Astrocyte (in vitro differentiated cells and primary cell): ENCODE data around the gene PTPRT. TPM values are rescaled to one million over a fixed set of nuclear protein-coding genes. Genes with fewer than 3 reads are reported as not detected.

Experiments
- DNase-seq: peaks from one replicate; pipeline ENCODE4 v3.0.0-alpha.2; 2010; ENCODE audit warnings: low read depth
- FAIRE-seq: peaks from 2 replicates; lab custom pipeline; 2011; peaks lifted over from hg19 to GRCh38; lab: Jason Lieb, UNC
- H2AFZ ChIP-seq: 2 replicates; pipeline ENCODE4 v1.6.0; 2012; ENCODE audit warnings: low read depth, low read length, inconsistent platforms
- H3K27ac ChIP-seq: 2 replicates; pipeline ENCODE4 v1.5.1; 2011; ENCODE audit warnings: low read depth, low read length, inconsistent platforms
- H3K27me3 ChIP-seq: 2 replicates; pipeline ENCODE4 v1.6.0; 2011; ENCODE audit warnings: low read length, inconsistent platforms; ENCODE audit not compliant: insufficient read depth
- H3K36me3 ChIP-seq: 2 replicates; pipeline ENCODE4 v1.5.1; 2011; ENCODE audit warnings: low read length, inconsistent platforms; ENCODE audit not compliant: insufficient read depth
- H3K4me1 ChIP-seq: 2 replicates; pipeline ENCODE4 v1.5.1; 2011; ENCODE audit warnings: low read length, inconsistent platforms; ENCODE audit not compliant: insufficient read depth
- H3K4me2 ChIP-seq: 2 replicates; pipeline ENCODE4 v1.6.0; 2012; ENCODE audit warnings: low read length, inconsistent platforms
- H3K4me3 ChIP-seq: 2 replicates; pipeline ENCODE4 v1.5.1; 2011; ENCODE audit warnings: low read depth, mild to moderate bottlenecking, low read length, inconsistent platforms; ENCODE audit not compliant: insufficient read depth
- H3K79me2 ChIP-seq: 2 replicates; pipeline ENCODE4 v1.6.0; 2012; ENCODE audit warnings: mild to moderate bottlenecking, low read length, inconsistent platforms; ENCODE audit not compliant: insufficient read depth
- H3K9ac ChIP-seq: 2 replicates; pipeline ENCODE4 v1.6.0; 2012; ENCODE audit warnings: mild to moderate bottlenecking, low read length, inconsistent platforms
- H3K9me3 ChIP-seq: 2 replicates; pipeline ENCODE4 v1.5.1; 2012; ENCODE audit warnings: low read depth, mild to moderate bottlenecking, low read length, inconsistent platforms; ENCODE audit not compliant: insufficient read depth
- H4K20me1 ChIP-seq: 2 replicates; pipeline ENCODE4 v1.6.0; 2012; ENCODE audit warnings: low read length, inconsistent platforms; ENCODE audit not compliant: insufficient read depth
- H3K27ac Mint-ChIP-seq: one replicate; pipeline ENCODE4 v1.8.0; 2021; ENCODE audit warnings: mild to moderate bottlenecking, mixed read lengths; ENCODE audit not compliant: unreplicated experiment
- H3K27me3 Mint-ChIP-seq: one replicate; pipeline ENCODE4 v1.8.0; 2021; ENCODE audit warnings: low read depth, mixed read lengths; ENCODE audit not compliant: unreplicated experiment
- H3K36me3 Mint-ChIP-seq: one replicate; pipeline ENCODE4 v1.8.0; 2021; ENCODE audit warnings: low read depth, mixed read lengths; ENCODE audit not compliant: unreplicated experiment
- H3K4me1 Mint-ChIP-seq: one replicate; pipeline ENCODE4 v1.8.0; 2021; ENCODE audit warnings: low read depth, mixed read lengths; ENCODE audit not compliant: unreplicated experiment
- H3K4me3 Mint-ChIP-seq: one replicate; pipeline ENCODE4 v1.8.0; 2021; ENCODE audit warnings: mild to moderate bottlenecking, moderate library complexity, mixed read lengths; ENCODE audit not compliant: unreplicated experiment
- H3K9me3 Mint-ChIP-seq: one replicate; pipeline ENCODE4 v1.8.0; 2021; ENCODE audit warnings: mild to moderate bottlenecking, mixed read lengths; ENCODE audit not compliant: unreplicated experiment
- EZH2 ChIP-seq: IDR thresholded peaks from 2 replicates; pipeline ENCODE4 v1.6.1; 2012; ENCODE audit warnings: mild to moderate bottlenecking, low read length, inconsistent platforms; ENCODE audit not compliant: insufficient read depth
- total RNA-seq: library from RNA; stranded (reverse); gene quantifications from 2 replicates; pipeline ENCODE4 v1.2.1, GENCODE V29; 2021
- TF ChIP-seq, protein P1 (sequence below): IDR thresholded peaks from 2 replicates; pipeline ENCODE4 v1.5.1; 2011; ENCODE audit warnings: low read depth, mild to moderate bottlenecking, inconsistent platforms, low read length, moderate library complexity; ENCODE audit not compliant: insufficient read depth

PTPRT gene
- total RNA-seq, 1 donor from 2014 or later: 0.25 TPM

DNA sequence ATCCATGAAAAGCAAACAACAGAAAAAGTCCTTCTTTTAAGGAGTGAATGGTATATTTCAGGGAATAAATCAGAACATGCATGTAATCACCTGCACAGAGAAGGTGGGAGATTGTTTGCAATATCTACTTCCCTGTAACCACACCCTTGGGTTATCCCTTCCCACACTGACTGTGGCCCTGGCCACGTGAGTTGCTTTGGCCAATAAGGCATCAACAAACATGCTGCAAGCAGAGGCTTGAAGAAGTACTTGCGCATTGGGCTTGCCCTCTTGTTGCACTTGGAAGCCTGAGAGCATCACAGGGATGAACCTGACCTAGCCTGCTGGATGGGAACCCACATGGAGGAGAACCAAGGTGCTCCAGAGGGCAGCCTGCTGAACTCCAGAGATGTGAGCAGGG is 208.5 kb downstream of the PTPRT start:
- TF ChIP-seq, protein P1, sequence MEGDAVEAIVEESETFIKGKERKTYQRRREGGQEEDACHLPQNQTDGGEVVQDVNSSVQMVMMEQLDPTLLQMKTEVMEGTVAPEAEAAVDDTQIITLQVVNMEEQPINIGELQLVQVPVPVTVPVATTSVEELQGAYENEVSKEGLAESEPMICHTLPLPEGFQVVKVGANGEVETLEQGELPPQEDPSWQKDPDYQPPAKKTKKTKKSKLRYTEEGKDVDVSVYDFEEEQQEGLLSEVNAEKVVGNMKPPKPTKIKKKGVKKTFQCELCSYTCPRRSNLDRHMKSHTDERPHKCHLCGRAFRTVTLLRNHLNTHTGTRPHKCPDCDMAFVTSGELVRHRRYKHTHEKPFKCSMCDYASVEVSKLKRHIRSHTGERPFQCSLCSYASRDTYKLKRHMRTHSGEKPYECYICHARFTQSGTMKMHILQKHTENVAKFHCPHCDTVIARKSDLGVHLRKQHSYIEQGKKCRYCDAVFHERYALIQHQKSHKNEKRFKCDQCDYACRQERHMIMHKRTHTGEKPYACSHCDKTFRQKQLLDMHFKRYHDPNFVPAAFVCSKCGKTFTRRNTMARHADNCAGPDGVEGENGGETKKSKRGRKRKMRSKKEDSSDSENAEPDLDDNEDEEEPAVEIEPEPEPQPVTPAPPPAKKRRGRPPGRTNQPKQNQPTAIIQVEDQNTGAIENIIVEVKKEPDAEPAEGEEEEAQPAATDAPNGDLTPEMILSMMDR: no peak
- no peak for TF ChIP-seq EZH2
- no peaks in the 10 kb centered on the region for H3K27me3 Mint-ChIP-seq
- H3K9me3 Mint-ChIP-seq: peaks cover 17% of the 10 kb centered on the region
- no peaks in the 10 kb centered on the region for H3K27me3 ChIP-seq
- no peak for FAIRE-seq
- DNase-seq: no peak
- H3K4me3 ChIP-seq: no peak overlapping the region
- H4K20me1 ChIP-seq: no peaks in the 10 kb centered on the region
- no peaks in the 10 kb centered on the region for H3K36me3 ChIP-seq
- H2AFZ ChIP-seq: no peak overlapping the region
- no peak overlapping the region for H3K9ac ChIP-seq
- H3K4me3 Mint-ChIP-seq: no peak overlapping the region
- peaks cover 8% of the 10 kb centered on the region for H3K9me3 ChIP-seq
- no peaks in the 10 kb centered on the region for H3K4me1 Mint-ChIP-seq
- H3K27ac ChIP-seq: no peak overlapping the region
- no peak overlapping the region for H3K27ac Mint-ChIP-seq
- H3K4me2 ChIP-seq: no peak overlapping the region
- no peaks in the 10 kb centered on the region for H3K36me3 Mint-ChIP-seq
- no peaks in the 10 kb centered on the region for H3K4me1 ChIP-seq
- H3K79me2 ChIP-seq: no peaks in the 10 kb centered on the region

DNA sequence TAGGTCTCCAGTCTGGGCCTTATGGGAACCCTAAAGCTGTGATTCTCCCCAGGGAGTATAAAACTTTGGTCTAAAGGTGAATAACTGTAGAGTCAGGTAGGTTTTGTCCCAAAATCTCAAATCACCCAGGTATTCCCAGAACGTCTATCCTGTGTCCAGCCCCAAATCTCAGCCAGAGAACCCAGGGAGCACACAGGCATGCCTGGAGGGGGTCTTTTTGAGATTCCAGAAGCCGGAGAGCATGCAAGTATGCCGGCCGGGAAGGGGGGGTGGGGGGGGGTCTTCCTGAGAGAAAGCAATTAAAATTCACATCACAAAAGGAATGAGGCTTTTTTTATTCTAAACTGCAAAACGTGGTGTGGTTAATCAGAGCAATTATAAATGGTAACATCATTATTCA is 210.0 kb downstream of the PTPRT start:
- peaks cover 11% of the 10 kb centered on the region for H3K9me3 Mint-ChIP-seq
- Histone ChIP-seq H4K20me1 (no peaks in the 10 kb centered on the region), H3K9ac (no peak overlapping the region), H2AFZ (no peak overlapping the region), H3K79me2 (no peaks in the 10 kb centered on the region), H3K27ac (no peak overlapping the region), H3K4me3 (no peak overlapping the region), H3K27me3 (no peaks in the 10 kb centered on the region), H3K9me3 (peaks cover 7% of the 10 kb centered on the region), H3K4me2 (no peak overlapping the region), H3K4me1 (no peaks in the 10 kb centered on the region), H3K36me3 (no peaks in the 10 kb centered on the region)
- H3K27me3 Mint-ChIP-seq: no peaks in the 10 kb centered on the region
- TF ChIP-seq EZH2: no peak
- TF ChIP-seq, protein P1: no peak
- no peaks in the 10 kb centered on the region for H3K36me3 Mint-ChIP-seq
- FAIRE-seq (no peak), DNase-seq (no peak)
- no peaks in the 10 kb centered on the region for H3K4me1 Mint-ChIP-seq
- H3K27ac Mint-ChIP-seq: no peak overlapping the region
- H3K4me3 Mint-ChIP-seq: no peak overlapping the region

DNA sequence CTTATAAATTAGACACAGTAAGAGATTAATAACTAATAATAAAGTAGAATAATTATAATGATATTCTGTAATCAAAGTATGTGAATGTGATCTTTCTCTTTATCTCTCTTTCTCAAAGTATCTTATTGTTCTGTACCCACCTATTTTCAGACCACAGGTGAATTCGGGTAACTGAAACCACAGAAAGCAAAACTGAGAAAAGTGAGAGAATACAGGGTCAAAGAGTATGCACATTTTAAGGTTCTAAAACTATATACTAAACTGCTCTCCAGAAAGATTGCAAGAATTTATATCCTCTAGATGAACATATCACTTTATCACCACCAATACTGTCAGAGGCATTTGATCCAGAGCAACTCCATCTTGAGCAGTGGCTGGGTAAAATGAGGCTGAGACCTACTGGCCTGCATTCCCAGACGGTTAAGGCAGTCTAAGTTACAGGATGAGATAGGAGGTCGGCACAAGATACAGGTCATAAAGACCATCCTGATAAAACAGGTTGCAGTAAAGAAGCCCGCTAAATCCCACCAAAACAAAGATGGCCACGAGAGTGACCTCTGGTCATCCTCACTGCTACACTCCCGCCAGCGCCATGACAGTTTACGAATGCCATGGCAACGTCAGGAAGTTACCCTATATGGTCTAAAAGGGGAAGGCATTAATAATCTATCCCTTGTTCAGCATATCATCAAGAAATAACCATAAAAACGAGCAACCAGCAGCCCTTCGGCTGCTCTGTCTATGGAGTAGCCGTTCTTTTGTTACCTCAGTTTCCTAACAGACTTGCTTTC is 211.3 kb downstream of the PTPRT start:
- no peak overlapping the region for H3K27ac ChIP-seq
- H2AFZ ChIP-seq: no peak overlapping the region
- Mint-ChIP-seq H3K36me3 (no peaks in the 10 kb centered on the region), H3K4me1 (no peaks in the 10 kb centered on the region), H3K4me3 (no peak overlapping the region), H3K27ac (no peak overlapping the region), H3K27me3 (no peaks in the 10 kb centered on the region), H3K9me3 (peaks cover 6% of the 10 kb centered on the region)
- no peaks in the 10 kb centered on the region for H3K79me2 ChIP-seq
- H3K4me2 ChIP-seq: no peak overlapping the region
- no peak for TF ChIP-seq EZH2
- TF ChIP-seq, protein P1: no peak
- no peaks in the 10 kb centered on the region for H4K20me1 ChIP-seq
- H3K27me3 ChIP-seq: no peaks in the 10 kb centered on the region
- H3K36me3 ChIP-seq: no peaks in the 10 kb centered on the region
- FAIRE-seq (no peak), DNase-seq (no peak)
- peaks cover 3% of the 10 kb centered on the region for H3K9me3 ChIP-seq
- H3K4me3 ChIP-seq: no peak overlapping the region
- no peak overlapping the region for H3K9ac ChIP-seq
- no peaks in the 10 kb centered on the region for H3K4me1 ChIP-seq
